HG02678 (cell line): Measurements from ENCODE around the gene MRPL9.

Experiments
- ATAC-seq: cut with Tn5 transposase; IDR thresholded peaks from one replicate; pipeline ENCODE4 v1.9.1; 2021; ENCODE audit warnings: mild to moderate bottlenecking, moderate library complexity; ENCODE audit not compliant: unreplicated experiment

MRPL9 gene

GRCh38 chr1:151713874-151714273 is 49.4 kb downstream of the MRPL9 start:
- ATAC-seq, result no peak

GRCh38 chr1:151713044-151713443 is 50.3 kb downstream of the MRPL9 start:
- ATAC-seq, result no peak

- no peak for ATAC-seq
Measured at GRCh38 chr1:151711951-151712350, 51.3 kb downstream of the MRPL9 start.

- no peak for ATAC-seq
Measured at GRCh38 chr1:151711044-151711800, 52.1 kb downstream of the MRPL9 start.

- no peak for ATAC-seq
Measured at GRCh38 chr1:151710187-151710840, 53.0 kb downstream of the MRPL9 start.
